NCI-H187 treated with DMSO at 0.1 percent for 48 hours (cell line): ENCODE data around the gene ZIM2.

ENCODE experiments used
- DNase-seq: peaks from one replicate; lab custom pipeline; 2025; lab: John Stamatoyannopoulos, UW

Gene ZIM2

GRCh38 chr19:56806639-56807038 lies 33.9 kb downstream of the ZIM2 start:
- DNase-seq: no peak

GRCh38 chr19:56778351-56778750 lies 62.2 kb downstream of the ZIM2 start:
- DNase-seq: no peak

- DNase-seq: no peak
Observed at GRCh38 chr19:56769650-56770049, 70.9 kb downstream of the ZIM2 start.

- no peak for DNase-seq
Observed at GRCh38 chr19:56765137-56765536, 75.4 kb downstream of the ZIM2 start.

- no peak for DNase-seq
Observed at GRCh38 chr19:56764196-56764695, 76.3 kb downstream of the ZIM2 start.

- DNase-seq: no peak
Observed at GRCh38 chr19:56760842-56761241, 79.7 kb downstream of the ZIM2 start.

- no peak for DNase-seq
Observed at GRCh38 chr19:56759531-56759930, 81.0 kb downstream of the ZIM2 start.

GRCh38 chr19:56751078-56751489 lies 89.4 kb downstream of the ZIM2 start:
- DNase-seq: no peak

GRCh38 chr19:56750658-56751057 lies 89.9 kb downstream of the ZIM2 start:
- DNase-seq: no peak

GRCh38 chr19:56748378-56748777 lies 92.1 kb downstream of the ZIM2 start:
- DNase-seq: no peak

GRCh38 chr19:56746367-56746766 lies 94.2 kb downstream of the ZIM2 start:
- no peak for DNase-seq

- no peak for DNase-seq
Observed at GRCh38 chr19:56740501-56740900, 100.0 kb downstream of the ZIM2 start.

- no peak for DNase-seq
Observed at GRCh38 chr19:56736571-56736970, 104.0 kb downstream of the ZIM2 start.

GRCh38 chr19:56732976-56733375 lies 107.5 kb downstream of the ZIM2 start:
- DNase-seq: no peak

- no peak for DNase-seq
Observed at GRCh38 chr19:56727677-56728076, 112.8 kb downstream of the ZIM2 start.

- no peak for DNase-seq
Observed at GRCh38 chr19:56725829-56726424, 114.6 kb downstream of the ZIM2 start.
